Fibroblast of lung (primary cell): Measurements from ENCODE around the gene ZBTB17. TPM values are rescaled to one million over a fixed set of nuclear protein-coding genes. Genes with fewer than 3 reads are reported as not detected.

ENCODE experiments used
- DNase-seq, 2 donors: peaks; one replicate each; pipeline versions ENCODE4 v3.0.0 to v3.0.0-alpha.2; 2010; ENCODE audit warnings: low read depth in 2 of 2
- H2AFZ ChIP-seq: 2 replicates; pipeline ENCODE4 v1.5.1; 2012; ENCODE audit warnings: low read length, control low read depth, inconsistent platforms
- H3K27ac ChIP-seq: 2 replicates; pipeline ENCODE4 v1.5.1; 2011; ENCODE audit warnings: low read length, control low read depth; ENCODE audit not compliant: insufficient read depth
- H3K27me3 ChIP-seq: 2 replicates; pipeline ENCODE4 v1.5.1; 2011; ENCODE audit warnings: mild to moderate bottlenecking, low read length; ENCODE audit not compliant: control insufficient read depth, insufficient read depth
- H3K36me3 ChIP-seq: 2 replicates; pipeline ENCODE4 v1.5.1; 2011; ENCODE audit warnings: low read length; ENCODE audit not compliant: control insufficient read depth, insufficient read depth
- H3K4me1 ChIP-seq: 2 replicates; pipeline ENCODE4 v1.5.1; 2011; ENCODE audit warnings: low read length; ENCODE audit not compliant: control insufficient read depth, insufficient read depth; ENCODE audit errors: extremely low read depth
- H3K4me2 ChIP-seq: 2 replicates; pipeline ENCODE4 v1.5.1; 2011; ENCODE audit warnings: low read length, control low read depth; ENCODE audit not compliant: insufficient read depth; ENCODE audit errors: extremely low read depth
- H3K4me3 ChIP-seq, 4 experiments: fragments of 200-600 bp in 1 of 4; sonication (generic) in 1 of 4; replicated peaks in 1 of 4; 2 replicates each; pipeline ENCODE4 v1.5.1; 2011 to 2016; ENCODE audit warnings: low read length in 4 of 4, low read depth in 3 of 4, mild to moderate bottlenecking in 3 of 4, control low read depth in 2 of 4, inconsistent platforms in 1 of 4, mixed read lengths in 1 of 4; ENCODE audit not compliant: insufficient read depth in 1 of 4; ENCODE audit errors: control extremely low read depth in 1 of 4
- H3K79me2 ChIP-seq: 2 replicates; pipeline ENCODE4 v1.5.1; 2012; ENCODE audit warnings: mild to moderate bottlenecking, low read length, inconsistent platforms; ENCODE audit not compliant: control insufficient read depth, insufficient read depth
- H3K9ac ChIP-seq: 2 replicates; pipeline ENCODE4 v1.5.1; 2011; ENCODE audit warnings: mild to moderate bottlenecking, low read length, control low read depth; ENCODE audit not compliant: insufficient read depth
- H3K9me3 ChIP-seq: 2 replicates; pipeline ENCODE4 v1.5.1; 2012; ENCODE audit warnings: low read depth, low read length; ENCODE audit not compliant: control insufficient read depth, insufficient read depth
- H4K20me1 ChIP-seq: 2 replicates; pipeline ENCODE4 v1.5.1; 2011; ENCODE audit warnings: low read length; ENCODE audit not compliant: control insufficient read depth, insufficient read depth; ENCODE audit errors: extremely low read depth
- EZH2 ChIP-seq: IDR thresholded peaks from 2 replicates; pipeline ENCODE4 v1.5.1; 2012; ENCODE audit warnings: low read length, control low read depth, mild to moderate bottlenecking; ENCODE audit errors: missing control alignments
- polyA plus RNA-seq, 2 donors: library from polyadenylated mRNA; depleted of rRNA in 1 of 2; stranded (reverse) in 1 of 2; unstranded in 1 of 2; fragments of >200 nt; gene quantifications; 2 replicates each; pipeline ENCODE4 v1.2.1, GENCODE V29; 2011 to 2012; ENCODE audit warnings: missing spikeins in 1 of 2
- total RNA-seq: library from RNA; depleted of rRNA; stranded (reverse); fragments of >200 nt; gene quantifications from 2 replicates; pipeline ENCODE4 v1.2.1, GENCODE V29; 2014
- TF ChIP-seq, protein P1 (sequence below), 2 donors: IDR thresholded peaks in 1 of 2; conservative IDR thresholded peaks in 1 of 2; 1 replicate in 1 of 2; 2 replicates in 1 of 2; pipeline ENCODE4 v1.5.1; 2011 to 2012; ENCODE audit warnings: low read length in 2 of 2, control low read depth in 1 of 2, inconsistent platforms in 1 of 2, low read depth in 1 of 2, mild to moderate bottlenecking in 1 of 2

The ZBTB17 gene
- total and polyA plus RNA-seq, 2 donors (not counting 1 experiment from before 2014, with no cell fraction given): 12.6 to 54.3 TPM

DNA sequence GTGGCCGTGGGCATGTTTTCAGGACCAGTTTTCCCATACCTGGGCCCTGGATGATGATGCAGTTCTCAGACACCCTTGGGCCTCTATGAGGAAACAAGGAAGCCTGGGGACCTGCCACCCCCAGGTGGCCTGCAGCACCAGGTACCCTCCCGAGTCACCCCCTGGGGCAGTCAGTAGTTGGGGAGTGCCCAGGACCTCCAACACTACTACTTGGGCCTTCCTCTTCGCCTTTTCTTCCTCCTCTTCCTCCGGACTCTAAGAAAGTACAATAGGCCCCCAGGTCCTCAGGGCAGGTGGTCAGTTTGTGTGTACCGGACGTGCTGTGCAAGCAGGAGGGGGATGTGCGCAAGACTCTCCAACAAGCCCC, 16.3 kb upstream of the ZBTB17 start:
- no peak overlapping the region for H2AFZ ChIP-seq
- no peaks in the 10 kb centered on the region for H4K20me1 ChIP-seq
- DNase-seq: no peak
- no peaks in the 10 kb centered on the region for H3K4me1 ChIP-seq
- H3K27me3 ChIP-seq: no peaks in the 10 kb centered on the region
- no peak overlapping the region for H3K27ac ChIP-seq
- no peak for TF ChIP-seq EZH2
- TF ChIP-seq, protein P1, sequence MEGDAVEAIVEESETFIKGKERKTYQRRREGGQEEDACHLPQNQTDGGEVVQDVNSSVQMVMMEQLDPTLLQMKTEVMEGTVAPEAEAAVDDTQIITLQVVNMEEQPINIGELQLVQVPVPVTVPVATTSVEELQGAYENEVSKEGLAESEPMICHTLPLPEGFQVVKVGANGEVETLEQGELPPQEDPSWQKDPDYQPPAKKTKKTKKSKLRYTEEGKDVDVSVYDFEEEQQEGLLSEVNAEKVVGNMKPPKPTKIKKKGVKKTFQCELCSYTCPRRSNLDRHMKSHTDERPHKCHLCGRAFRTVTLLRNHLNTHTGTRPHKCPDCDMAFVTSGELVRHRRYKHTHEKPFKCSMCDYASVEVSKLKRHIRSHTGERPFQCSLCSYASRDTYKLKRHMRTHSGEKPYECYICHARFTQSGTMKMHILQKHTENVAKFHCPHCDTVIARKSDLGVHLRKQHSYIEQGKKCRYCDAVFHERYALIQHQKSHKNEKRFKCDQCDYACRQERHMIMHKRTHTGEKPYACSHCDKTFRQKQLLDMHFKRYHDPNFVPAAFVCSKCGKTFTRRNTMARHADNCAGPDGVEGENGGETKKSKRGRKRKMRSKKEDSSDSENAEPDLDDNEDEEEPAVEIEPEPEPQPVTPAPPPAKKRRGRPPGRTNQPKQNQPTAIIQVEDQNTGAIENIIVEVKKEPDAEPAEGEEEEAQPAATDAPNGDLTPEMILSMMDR (conservative IDR thresholded peaks at IDR 0.05 in 1 of 2, IDR thresholded peaks at IDR 0.05 in 1 of 2; ENCODE audit: low read depth in 1 of 2, low read length in 2 of 2): no peak
- H3K36me3 ChIP-seq: no peaks in the 10 kb centered on the region
- no peak overlapping the region for H3K4me2 ChIP-seq
- no peaks in the 10 kb centered on the region for H3K79me2 ChIP-seq
- H3K9me3 ChIP-seq: no peaks in the 10 kb centered on the region
- no peak overlapping the region for H3K4me3 ChIP-seq
- H3K9ac ChIP-seq: no peak overlapping the region

DNA sequence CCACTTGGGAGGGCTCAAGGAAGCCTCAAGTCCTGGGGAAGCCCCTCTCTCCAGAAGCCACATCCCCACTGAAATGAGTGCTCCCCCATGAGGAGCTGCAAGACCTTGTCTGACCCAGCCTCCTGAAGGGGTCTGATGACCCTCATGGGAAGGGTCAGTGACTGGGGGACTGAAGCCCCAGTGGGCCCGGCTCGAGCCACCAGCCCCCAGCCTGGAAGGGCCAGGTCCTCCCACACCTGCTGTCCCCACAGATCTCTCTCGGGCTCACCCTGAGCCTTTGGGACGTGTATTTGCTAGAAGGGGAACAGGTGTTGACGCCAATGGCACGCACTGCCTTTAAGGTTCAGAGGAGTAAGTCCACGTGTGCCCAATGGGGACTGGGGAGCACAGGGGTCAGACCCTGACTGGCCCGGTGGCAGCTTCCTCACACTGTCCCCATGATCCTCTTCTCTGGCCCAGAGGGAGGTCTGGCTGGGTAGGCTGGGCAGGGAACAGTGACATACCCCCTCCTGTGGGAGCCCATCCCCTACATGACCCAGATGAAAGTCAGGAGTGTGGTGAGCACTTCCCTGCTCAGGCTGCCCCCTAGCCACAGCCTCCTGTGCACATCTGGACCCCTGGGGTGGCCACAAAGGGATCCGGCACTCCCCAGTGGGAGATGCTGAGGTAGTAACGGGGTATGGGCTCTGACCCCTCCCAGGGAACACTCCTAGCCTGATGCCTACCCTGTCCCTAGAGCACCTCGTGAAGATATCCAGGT, 15.7 kb upstream of the ZBTB17 start:
- Histone ChIP-seq H3K4me2 (no peak overlapping the region), H3K9ac (no peak overlapping the region), H3K9me3 (no peaks in the 10 kb centered on the region), H3K36me3 (no peaks in the 10 kb centered on the region), H3K27ac (no peak overlapping the region), H3K4me3 (no peak overlapping the region), H2AFZ (no peak overlapping the region), H3K79me2 (no peaks in the 10 kb centered on the region), H3K27me3 (no peaks in the 10 kb centered on the region), H3K4me1 (no peaks in the 10 kb centered on the region), H4K20me1 (no peaks in the 10 kb centered on the region)
- TF ChIP-seq, protein P1 (conservative IDR thresholded peaks at IDR 0.05 in 1 of 2, IDR thresholded peaks at IDR 0.05 in 1 of 2; ENCODE audit: low read depth in 1 of 2, low read length in 2 of 2): no peak
- no peak for TF ChIP-seq EZH2
- DNase-seq: no peak

DNA sequence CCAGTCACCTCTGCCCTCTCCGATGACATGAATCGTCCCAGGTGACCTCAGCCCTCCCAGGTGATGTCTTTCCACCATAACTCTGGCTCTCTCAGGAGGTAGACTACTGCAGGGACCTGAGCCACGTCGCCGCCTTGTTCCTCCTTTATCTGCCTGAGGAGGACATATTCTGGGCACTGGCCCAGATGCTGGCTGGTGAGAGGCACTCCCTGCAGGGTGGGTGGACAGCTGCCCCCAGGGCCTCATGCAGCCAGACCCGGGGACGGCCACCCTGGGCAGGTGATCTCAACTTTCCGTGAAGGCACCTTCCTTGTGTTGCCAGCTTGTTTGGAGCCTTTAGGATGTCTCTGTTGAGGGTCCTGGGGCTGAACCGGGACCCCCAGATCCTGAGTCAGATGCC, 13.9 kb upstream of the ZBTB17 start:
- Histone ChIP-seq H3K79me2 (no peaks in the 10 kb centered on the region), H3K9me3 (no peaks in the 10 kb centered on the region), H3K4me1 (no peaks in the 10 kb centered on the region), H3K36me3 (no peaks in the 10 kb centered on the region), H3K4me2 (no peak overlapping the region), H3K9ac (no peak overlapping the region), H3K27ac (no peak overlapping the region), H3K4me3 (no peak overlapping the region), H2AFZ (no peak overlapping the region), H4K20me1 (no peaks in the 10 kb centered on the region), H3K27me3 (no peaks in the 10 kb centered on the region)
- TF ChIP-seq, protein P1 (conservative IDR thresholded peaks at IDR 0.05 in 1 of 2, IDR thresholded peaks at IDR 0.05 in 1 of 2; ENCODE audit: low read depth in 1 of 2, low read length in 2 of 2): no peak
- TF ChIP-seq EZH2: no peak
- no peak for DNase-seq
